GM19238 (cell line): Measurements from ENCODE around the gene RPL7A.
"Not testable (repeated sequence)": the region's sequence is repeated elsewhere in the genome, so short reads cannot be mapped to it uniquely, and the experiment has no call there.

Experiments
- DNase-seq: peaks from one replicate; pipeline ENCODE4 v3.0.0; 2011; ENCODE audit warnings: low spot score; ENCODE audit not compliant: insufficient read length

The RPL7A gene

DNA sequence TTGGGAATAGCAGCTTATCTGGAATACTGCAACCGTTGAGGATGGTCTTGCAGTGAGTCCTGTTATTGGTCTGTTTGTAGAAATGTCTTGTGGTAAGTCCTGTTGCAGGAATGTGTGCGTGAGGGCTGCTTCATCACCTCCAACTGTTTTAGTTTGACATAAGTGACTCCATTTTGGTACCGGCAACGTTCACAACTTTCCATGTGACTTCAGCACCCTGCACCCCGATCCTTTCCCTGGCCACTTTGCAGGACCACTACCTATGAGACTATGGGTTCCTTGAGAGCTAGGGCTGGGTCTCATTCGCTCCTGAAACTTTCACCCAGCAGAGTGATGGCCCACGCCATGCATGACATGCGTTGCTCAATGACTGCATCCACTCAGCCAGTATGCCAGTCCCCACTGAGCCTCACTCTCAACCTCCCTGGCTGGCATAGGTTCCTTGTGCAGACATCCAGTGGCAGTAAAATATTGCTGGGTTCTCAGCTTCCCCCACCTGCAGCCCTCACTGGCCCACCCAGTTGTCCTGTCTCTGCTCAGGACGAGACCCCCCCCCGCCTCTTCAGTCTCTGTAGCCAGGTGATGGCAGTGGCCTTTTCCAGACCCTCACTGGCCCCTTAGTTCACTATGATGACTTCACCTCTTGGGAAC is 20.1 kb upstream of the RPL7A start:
- no peak for DNase-seq

DNA sequence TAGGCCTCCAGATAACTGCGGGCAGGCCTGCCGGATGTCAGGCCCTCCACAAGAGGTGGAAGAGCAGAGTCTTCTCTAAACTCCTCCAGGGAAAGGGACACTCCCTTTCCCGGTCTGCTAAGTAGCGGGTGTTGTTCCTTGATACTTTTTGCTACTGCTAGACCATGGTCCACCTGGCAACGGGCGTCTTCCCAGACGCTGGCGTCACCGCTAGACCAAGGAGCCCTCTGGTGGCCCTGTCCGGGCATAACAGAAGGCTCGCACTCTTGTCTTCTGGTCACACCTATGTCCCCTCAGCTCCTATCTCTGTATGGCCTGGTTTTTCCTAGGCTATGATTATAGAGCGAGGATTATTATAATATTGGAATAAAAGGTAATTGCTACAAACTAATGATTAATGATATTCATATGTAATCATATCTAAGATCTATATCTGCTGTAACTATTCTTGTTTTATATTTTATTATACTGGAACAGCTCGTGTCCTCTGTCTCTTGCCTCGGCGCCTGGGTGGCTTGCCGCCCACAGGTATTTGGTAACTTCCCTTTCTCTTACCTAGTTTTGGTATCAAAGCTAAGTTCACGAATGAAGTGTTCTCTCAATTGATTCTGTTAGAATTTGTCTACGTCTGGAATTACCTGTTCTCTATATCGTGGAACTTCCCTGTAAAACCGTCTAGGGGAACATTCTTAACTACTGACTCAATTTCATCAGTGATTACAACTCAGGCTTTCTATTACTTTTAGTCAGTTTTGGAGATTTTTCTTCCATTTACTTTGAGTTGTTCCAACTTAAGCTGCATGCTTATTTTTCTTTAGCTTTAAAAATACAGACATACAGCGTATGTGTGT is 18.5 kb upstream of the RPL7A start:
- DNase-seq = not testable (repeated sequence)

DNA sequence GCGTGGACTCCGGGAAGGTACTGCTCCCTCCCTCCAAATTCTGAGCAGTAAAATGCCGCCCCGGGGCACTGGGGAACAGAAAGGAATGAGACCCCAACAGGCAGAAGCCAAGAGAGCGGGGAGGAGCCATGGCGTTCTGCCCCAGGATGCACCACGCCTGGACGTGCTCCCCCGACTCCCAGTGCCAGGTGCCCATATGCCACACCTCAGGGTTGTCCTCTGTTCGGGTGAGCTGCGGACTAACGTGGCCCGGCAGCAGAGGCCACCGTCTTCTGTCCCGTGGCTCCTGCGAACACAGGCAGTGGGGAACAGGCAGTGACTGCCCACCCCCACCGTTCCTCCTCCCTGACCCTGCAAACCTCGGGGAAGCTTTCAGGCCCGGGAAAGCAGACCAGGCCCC is 16.8 kb upstream of the RPL7A start:
- no peak for DNase-seq

DNA sequence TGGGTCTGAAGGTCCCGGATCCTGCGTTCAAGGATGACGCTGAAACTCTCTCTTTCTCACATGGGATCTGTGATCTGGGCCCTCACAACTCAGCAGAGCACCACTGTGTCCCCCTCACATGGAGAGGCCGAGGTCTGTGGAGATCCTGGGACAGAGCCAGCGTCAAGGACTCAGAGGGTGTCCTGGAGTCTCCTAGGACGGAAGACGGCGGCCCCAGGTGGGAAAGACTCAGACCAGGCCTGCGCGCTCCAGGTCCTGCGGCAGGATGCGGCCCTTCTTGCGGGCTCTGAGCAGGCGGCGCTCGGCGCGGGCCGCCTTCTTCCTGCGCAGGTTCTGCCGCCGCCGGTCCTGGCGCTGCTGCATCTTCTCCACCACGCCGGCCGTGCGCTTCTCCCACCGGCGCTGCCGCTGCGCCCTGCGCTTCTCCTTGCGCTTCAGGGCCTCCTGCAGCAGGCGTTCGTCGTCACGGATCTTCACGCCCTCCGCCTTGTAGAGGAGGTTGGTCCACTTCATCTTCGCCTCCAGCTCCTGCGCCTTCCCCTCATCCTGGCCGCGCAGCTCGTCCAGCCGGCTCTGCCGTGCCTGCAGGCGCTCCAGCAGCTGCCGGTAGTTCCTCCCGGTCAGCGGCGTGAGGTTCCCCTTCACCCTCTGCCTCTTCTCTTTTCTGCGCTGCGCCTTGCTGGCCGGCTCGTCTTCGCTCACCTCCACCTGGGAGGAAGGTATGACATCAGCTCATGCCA is 16.2 kb upstream of the RPL7A start:
- no peak for DNase-seq

DNA sequence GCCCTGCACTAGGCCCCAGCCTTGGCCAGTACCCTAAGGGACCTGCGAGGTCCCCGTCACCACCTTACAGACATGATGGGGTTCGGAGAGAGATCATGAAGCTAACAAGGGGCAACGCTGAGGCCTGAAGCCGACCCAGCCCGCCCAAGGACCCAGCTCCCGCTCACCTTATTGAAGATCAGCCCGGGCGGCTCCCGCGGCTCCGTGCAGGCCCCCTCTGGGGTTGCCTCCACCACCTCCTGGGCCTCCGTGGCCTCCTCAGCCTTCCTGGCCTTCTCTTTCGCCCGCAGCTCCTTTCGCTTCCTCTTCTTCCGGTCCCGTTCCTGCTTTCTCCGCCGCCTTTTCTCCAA is 15.7 kb upstream of the RPL7A start:
- no peak for DNase-seq

DNA sequence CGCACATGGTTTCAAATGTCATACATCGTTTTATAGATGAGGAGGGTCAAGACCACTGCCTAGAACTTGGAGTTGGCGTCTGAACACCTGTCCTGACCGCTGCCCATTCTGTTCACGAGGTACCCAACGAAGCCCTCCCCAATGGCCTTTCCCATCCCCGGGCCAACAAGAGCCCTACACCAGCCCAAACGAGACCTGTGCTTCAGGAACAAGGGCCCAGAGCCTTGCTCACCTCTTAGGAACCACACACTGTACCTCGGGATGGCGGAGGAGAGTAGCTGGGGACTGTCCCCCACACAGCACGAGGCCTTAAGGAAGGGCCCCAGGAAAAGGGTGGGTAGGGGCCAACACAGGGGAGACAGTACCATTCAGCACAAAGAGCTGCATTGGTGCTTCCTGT is 15.0 kb upstream of the RPL7A start:
- DNase-seq = no peak

DNA sequence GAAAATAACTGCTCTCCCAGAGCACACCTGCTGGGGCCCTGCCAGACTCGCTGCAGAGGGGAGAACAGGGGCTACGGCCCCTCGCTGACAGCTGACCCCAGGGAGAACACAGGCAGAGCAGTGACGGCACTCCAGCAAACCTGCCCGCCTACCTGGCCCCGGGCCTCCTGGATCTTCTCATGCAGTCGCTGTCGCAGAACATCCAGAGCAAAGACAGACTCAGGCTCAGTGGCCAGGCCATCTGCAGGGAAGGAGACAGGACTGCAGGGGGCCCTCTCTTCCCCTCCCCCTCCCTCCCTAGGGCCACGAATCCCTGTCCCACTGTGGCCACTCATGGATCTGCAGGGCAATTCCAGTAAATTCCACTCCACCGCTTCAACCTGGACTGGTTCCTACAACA is 14.5 kb upstream of the RPL7A start:
- DNase-seq = no peak

DNA sequence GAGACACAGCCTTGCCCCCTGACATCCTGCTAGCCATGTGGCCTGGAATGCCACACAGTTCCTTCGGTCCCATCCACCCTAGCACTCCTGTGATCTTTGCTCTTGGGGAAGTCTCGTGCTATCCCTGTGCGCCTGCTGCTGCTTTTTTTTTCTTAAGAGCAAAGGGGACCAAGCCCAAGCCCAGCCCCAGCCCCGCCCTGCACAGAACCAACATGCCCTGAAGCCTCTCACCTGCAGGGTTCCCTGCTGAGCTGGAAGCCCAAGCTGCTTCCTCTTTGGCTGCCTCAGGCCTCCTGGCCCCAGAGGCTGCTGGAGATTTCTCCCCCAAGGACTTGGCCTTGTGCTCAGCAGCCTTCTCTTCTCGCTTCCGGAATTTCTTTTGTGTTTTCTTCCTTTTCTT is 13.9 kb upstream of the RPL7A start:
- DNase-seq = no peak

DNA sequence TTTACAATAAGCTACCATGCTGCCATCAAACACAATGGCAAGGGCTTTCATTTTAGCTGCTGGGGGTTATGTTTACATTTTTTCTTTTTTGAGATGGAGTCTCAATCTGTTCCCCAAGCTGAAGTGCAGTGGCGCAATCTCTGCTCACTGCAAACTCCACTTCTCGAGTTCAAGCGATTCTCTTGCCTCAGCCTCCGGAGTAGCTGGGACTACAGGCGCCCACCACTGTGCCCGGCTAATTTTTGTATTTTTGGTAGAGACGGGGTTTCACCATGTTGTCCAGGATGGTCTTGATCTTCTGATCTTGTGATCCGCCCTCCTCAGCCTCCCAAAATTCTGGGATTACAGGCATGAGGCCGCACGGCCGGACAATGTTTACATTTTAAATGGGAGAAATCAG is 13.1 kb upstream of the RPL7A start:
- not testable (repeated sequence) for DNase-seq

DNA sequence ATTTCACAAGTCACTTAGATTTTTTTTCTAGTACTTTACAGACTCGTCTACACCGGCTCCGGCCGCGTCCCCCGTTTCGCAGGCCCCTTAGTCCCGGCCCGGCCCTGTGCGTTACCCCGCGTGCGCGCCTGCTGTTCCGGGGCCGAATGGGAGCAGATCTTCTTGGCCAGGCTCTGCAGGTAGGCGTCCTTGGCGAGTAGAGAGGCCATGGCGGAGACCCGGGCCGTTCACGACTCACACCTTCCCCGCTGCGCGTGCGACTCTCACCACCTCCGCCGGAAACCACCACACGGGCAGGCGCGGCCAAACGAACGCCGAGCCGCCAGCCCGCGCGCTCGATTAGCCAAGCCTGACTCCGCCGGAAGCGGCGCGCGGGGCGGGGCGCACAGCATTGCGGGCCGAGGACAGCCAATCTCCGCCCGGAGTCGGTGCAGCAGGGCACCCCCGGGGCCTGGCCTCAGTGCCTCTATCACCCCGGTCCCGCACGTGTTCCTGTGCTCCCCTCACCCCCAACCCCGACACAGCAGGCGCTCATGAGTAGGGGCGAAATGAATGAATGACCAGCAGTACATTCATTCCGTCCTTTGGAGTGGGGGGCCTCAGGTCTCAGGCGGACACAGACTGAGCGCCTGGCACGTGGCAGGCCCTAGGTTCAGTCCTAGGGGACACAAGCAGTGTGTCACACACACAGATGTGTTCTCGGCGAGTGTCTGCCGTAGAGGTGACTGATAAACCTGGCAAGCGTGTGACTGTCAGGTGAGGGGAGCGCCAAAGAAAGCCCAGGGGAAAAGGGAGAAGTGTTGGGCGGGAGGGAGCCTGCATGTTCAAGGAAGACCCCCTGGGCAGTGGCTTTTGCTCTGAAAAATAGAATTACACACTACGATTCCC is 11.8 kb upstream of the RPL7A start, which contains the start of gene SURF6:
TSS of gene SURF6 (minus strand) at position 265 of the 888 bp plus-strand sequence. CDS start at position 209, 56 bp downstream.
- peak; percentile 90 for DNase-seq

DNA sequence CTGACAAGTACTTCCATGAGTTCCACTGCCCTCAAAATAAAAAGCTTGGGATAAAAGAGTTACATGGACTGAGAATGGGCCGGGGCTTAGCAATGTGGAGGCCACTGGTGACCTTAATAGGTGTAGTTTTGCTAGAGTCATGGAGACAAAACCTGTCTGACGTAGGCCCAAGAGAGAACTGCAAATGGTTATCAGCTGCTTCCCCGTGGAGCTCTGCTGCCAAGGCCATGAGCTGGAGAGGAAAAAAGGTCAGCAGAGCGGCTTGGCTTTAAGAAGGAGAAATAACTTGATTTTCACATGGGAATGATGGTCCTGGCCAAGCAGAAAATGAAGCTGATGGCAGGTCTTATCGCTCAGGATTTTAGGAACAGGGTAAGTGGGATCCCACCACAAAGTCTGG is 8.4 kb upstream of the RPL7A start:
- DNase-seq = no peak

DNA sequence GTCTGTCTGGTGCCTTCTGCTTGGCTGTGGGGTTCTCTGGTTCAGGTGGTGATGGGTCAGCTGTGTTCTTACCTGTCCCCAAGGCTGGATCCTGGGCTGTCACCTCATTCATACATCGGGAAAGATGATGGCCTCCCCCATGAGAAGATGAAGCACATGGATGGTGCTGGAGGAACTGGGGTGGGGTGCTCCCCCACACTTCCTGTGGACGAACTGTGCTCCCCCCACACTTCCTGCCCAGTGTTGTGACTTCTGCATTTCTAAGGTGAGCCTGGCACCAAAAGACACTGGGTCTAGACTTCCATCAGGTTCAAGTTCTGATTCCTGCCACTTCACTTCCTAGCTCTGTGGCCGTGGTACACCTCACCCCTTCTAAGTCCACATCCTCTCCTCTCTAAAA is 7.8 kb upstream of the RPL7A start:
- no peak for DNase-seq

DNA sequence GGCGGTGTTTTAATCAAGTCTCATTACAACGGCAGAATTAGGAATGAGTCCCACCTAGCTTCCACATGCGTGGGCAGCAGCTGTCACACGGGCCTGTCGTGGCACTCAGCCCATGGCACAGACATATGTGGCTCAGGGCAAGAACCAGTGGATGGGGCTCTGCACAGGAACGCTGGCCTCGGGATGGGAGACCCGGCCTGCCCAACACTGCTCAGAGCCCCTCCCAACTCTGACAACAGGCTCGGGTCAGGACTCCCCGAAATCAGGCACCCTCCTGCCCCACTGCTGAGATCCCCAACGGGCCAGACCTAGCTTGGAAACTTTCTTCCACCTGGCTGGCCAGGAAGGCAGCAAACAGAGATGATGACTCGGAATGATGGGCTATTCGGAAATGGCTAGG is 7.1 kb upstream of the RPL7A start:
- no peak for DNase-seq

DNA sequence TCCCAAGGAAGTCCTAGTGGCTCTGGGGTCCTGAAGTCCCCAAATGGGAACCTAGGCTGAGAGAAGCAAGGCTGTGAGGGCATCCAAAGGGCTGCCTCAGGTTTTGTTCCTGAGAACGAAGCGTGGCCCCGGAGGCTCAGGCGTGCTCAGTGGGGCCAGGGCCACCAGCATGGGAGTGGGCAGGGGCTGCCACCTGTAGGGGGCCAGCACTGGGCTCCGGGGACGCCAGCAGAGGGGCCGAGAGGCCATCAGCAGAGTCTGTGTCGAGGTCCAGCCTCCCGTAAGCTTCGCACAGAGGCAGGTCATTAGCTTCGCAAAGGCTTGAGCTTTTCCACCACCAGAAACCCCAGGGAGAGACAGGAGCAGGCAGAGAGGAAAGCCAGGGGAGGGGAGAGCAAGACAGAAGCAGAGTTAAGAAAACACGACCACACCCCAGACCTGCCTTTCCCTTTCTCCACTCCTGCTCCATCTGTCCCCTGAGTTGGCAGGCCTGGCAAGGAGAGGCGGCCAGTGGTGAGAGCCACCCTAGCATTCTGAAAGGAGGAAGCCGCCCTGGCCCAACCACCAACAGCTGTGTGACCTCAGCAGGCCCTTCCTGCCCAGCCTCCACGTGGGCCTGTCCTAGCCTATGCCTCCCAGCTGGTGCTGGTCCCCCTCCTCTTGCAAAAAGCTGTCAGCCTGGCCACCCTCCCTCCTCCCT is 6.5 kb upstream of the RPL7A start:
- no peak for DNase-seq

DNA sequence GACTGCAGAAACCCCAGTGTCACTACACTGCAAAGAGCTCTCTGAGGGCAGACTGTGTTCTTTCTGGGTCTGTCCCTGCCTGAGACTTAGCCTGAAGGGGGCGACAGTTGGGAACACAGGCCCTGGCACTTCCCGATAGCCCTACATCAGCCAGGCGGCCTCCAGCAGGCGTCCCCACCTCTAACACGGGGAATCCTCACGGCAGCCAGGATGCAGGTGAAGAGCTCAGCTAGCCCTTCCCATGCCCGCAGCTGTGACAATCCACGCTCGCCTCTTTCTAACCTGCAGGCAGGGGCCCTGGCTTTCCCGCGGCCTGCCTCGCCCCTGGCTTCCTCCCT is 6.0 kb upstream of the RPL7A start:
- DNase-seq = no peak

DNA sequence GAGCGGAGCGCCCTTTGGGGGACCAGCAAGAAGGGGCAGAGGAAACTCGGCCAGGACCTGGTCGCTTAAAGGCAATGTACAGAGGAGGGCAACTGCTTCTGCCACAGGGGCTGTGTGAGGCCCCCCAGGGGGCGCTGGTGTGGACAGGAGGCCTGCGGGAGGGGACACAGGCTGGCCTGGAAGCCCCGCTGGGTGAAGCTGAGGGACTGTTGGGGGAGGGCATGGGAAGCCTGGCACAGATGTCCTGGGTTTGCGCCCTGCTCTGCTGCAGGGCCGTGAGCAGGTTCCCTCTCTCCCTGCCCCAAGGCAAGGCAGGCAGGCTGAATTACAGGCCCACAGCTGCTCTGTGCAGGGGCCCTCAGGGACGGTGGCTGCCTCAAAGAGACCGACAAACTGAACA is 5.4 kb upstream of the RPL7A start:
- no peak for DNase-seq

DNA sequence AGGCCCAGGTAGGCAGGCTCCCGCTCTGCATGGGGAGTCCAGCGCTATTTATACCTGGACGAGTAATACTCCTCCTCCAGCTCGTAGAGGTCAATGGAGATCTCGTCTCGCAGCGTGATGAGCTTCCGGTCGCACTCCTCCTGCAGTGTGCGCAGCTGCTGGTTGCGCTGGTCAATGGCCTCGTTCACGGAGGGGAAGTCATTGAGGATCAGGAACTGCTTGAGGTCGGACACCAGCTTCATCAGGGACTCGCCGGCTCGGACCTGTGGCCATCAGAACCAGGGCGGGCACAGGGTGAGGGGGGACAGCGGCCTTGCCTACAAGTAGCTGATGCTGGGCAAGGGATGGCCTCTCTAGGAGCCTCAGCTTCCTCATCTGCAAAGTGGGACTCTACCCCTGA is 3.9 kb upstream of the RPL7A start:
- DNase-seq = no peak

DNA sequence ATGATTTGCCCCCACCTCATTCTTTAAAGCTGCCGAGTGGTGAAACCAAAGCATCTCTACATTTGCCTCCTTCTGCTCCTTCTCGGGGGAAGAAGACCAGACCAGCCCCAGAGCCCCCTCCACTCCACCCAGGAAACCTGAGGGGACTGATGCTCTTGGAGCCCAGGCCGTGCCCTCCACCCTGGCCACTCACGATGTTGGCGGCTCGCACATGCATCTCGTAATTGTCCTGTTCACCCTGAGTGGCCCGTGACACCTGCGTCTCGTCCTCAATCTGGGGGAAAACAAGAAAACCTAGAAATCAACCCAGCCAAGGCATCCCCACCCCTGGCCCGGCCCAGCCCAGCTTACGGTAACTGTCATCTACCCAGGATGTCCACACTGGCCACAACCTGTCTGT is 3.0 kb upstream of the RPL7A start:
- DNase-seq = no peak

DNA sequence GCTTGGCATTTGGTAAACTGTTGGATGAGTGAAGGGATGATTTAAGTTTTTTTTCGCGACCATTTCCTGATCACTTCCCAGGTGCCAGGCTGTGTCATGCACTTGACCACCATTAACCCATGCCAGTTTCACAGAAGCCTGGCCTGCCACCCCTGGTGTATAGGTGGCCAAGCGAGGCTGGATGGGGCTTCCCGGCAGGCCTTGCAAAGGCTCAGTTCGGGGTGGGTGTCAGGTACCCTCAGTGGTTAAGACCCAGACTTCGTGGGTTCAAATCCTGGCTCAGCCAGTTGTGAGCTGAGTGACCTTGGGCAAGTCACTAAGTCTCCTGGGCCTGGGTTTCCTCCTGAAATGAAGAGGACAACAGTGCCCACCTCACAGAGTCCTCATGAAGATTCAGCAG is 2.4 kb upstream of the RPL7A start:
- DNase-seq = no peak

DNA sequence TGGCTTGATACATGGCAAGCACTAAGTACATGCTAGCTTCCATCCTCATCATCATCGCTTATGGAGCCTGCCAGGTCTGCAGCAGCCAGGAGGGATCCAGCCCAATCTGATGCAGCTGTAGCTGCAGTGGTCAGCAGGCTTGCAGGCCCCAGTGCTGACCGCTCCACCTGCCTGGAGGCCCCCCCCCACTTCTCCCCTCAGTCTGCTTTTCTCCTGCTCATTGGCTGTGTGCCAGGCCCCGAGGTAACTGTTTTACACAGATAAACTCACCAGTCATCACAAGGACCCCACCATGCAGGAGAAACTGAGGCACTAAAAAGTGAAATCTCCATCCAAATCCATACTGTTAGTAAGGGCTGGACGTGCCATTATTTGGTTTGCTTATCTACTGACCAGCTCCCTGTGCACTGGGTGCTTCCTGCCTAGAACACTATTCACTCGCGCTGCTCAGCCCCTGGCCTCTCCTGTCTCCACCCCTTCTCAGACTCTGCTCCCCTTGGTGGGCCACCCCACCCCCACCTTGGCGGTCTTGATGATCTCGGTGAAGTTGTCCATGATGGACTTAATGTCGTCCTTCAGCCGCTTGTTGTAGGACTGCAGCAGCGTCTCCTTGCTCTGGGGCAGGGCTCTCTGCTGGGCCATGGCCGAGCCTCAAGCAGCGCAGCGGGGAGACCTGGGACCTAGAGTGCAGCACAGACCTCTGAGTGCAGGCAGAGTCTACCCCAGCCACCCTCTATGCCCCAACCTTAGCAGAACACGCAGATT is 1.8 kb upstream of the RPL7A start:
- no peak for DNase-seq
